Spleen (tissue), 11 donors: ENCODE measurements around the gene CTSE. TPM values are rescaled to one million over a fixed set of nuclear protein-coding genes. Genes with fewer than 3 reads are reported as not detected.

Experiments
- DNase-seq: peaks from one replicate; pipeline ENCODE4 v3.0.0-alpha.2; 2020
- H3K27ac ChIP-seq, 8 donors: fragments of 200-600 bp; sonication (generic) in 7 of 8; 1 replicate in 4 of 8; 2 replicates in 4 of 8; pipeline versions ENCODE4 v1.5.0 to v1.8.0; 2016 to 2021; ENCODE audit warnings: inconsistent platforms in 4 of 8, mild to moderate bottlenecking in 4 of 8, moderate library complexity in 1 of 8
- H3K27me3 ChIP-seq, 7 donors: fragments of 200-600 bp; sonication (generic) in 6 of 7; replicated peaks in 1 of 7; 1 replicate in 4 of 7; 2 replicates in 3 of 7; pipeline versions ENCODE4 v1.5.0 to v1.8.0; 2016 to 2021; ENCODE audit warnings: inconsistent platforms in 3 of 7, mild to moderate bottlenecking in 1 of 7
- H3K36me3 ChIP-seq, 6 donors: fragments of 200-600 bp; sonication (generic) in 5 of 6; 1 replicate in 4 of 6; 2 replicates in 2 of 6; pipeline versions ENCODE4 v1.5.0 to v1.8.0; 2016 to 2021; ENCODE audit warnings: inconsistent platforms in 2 of 6
- H3K4me1 ChIP-seq, 6 donors: fragments of 200-600 bp; sonication (generic) in 5 of 6; 1 replicate in 3 of 6; 2 replicates in 3 of 6; pipeline versions ENCODE4 v1.5.0 to v1.8.0; 2016 to 2021; ENCODE audit warnings: inconsistent platforms in 3 of 6
- H3K4me3 ChIP-seq, 8 donors: fragments of 200-600 bp; sonication (generic) in 7 of 8; 1 replicate in 4 of 8; 2 replicates in 4 of 8; pipeline versions ENCODE4 v1.5.0 to v1.8.0; 2016 to 2021; ENCODE audit warnings: inconsistent platforms in 4 of 8, mild to moderate bottlenecking in 4 of 8, moderate library complexity in 2 of 8
- H3K9me3 ChIP-seq, 8 donors: fragments of 200-600 bp; sonication (generic) in 7 of 8; 1 replicate in 4 of 8; 2 replicates in 4 of 8; pipeline versions ENCODE4 v1.5.0 to v1.8.0; 2016 to 2021; ENCODE audit warnings: inconsistent platforms in 4 of 8
- POLR2A ChIP-seq, 3 donors: fragments of 450-650 bp; IDR thresholded peaks; one replicate each; pipeline ENCODE4 v1.5.1; 2017; ENCODE audit warnings: antibody characterized with exemption in 3 of 3, mild to moderate bottlenecking in 1 of 3
- POLR2AphosphoS5 ChIP-seq, 3 donors: sonication (generic); formaldehyde crosslinking; IDR thresholded peaks; one replicate each; pipeline ENCODE4 v1.5.1; 2017; ENCODE audit warnings: antibody characterized with exemption in 3 of 3
- WGBS, 5 donors: extraction: QIAGEN DNeasy Blood & Tissue Kit in 3 of 5; methylation state at CpG; one replicate each; pipeline versions ENCODE4 v1.1.5 to v1.1.7; 2013 to 2018; 5-methylcytosine and 5-hydroxymethylcytosine counted together
- intact Hi-C: fragments of 100-400 bp; cut with DNase I; formaldehyde crosslinking; loops from one replicate; pipeline ENCODE4 v1.15.0; 2023; ENCODE audit warnings: low total_unique reads
- polyA plus RNA-seq, 3 donors: library from polyadenylated mRNA; stranded (reverse); fragments of 200-250 nt; gene quantifications; one replicate each; pipeline ENCODE4 v1.2.1, GENCODE V29; 2013
- total RNA-seq, 7 donors: library from RNA; depleted of rRNA in 3 of 7; stranded (reverse); fragments of >200 nt in 3 of 7; fragmentation: NEBNext Ultra II Directional in 4 of 7; extraction: Animal tissue kit (Norgen Biotek cat#: 25700) in 4 of 7; gene quantifications; one replicate each; pipeline versions ENCODE4 v1.1.0 to v1.2.1, GENCODE V29; 2016 to 2021
- TF ChIP-seq, protein P1 (sequence below), 11 experiments: fragments of 200-600 bp in 7 of 11; fragments of 450-650 bp in 4 of 11; sonication (generic) in 4 of 11; IDR thresholded peaks in 8 of 11; conservative IDR thresholded peaks in 3 of 11; 1 replicate in 7 of 11; 2 replicates in 4 of 11; pipeline versions ENCODE4 v1.4.0 to v1.8.0; 2016 to 2021; ENCODE audit warnings: antibody characterized with exemption in 11 of 11, inconsistent platforms in 4 of 11, mild to moderate bottlenecking in 1 of 11
- donor health status: healthy with polysubstance abuse.
- donor health status: DM: no; HTN: no; CAD: no; lungs with moderate emphysema.
- donor health status: DM: no; HTN: no; CAD: no.
- donor health status: Bipolar disorder and iron deficiency.
- donor health status: healthy.
- donor health status: DM: no; HTN: no; CAD: no.
- donor health status: DM: yes; HTN: yes; CAD: no.

The CTSE gene
- total and polyA plus RNA-seq, 10 donors: 0.06 to 0.66 (median 0.11) TPM; not detected in 5

DNA sequence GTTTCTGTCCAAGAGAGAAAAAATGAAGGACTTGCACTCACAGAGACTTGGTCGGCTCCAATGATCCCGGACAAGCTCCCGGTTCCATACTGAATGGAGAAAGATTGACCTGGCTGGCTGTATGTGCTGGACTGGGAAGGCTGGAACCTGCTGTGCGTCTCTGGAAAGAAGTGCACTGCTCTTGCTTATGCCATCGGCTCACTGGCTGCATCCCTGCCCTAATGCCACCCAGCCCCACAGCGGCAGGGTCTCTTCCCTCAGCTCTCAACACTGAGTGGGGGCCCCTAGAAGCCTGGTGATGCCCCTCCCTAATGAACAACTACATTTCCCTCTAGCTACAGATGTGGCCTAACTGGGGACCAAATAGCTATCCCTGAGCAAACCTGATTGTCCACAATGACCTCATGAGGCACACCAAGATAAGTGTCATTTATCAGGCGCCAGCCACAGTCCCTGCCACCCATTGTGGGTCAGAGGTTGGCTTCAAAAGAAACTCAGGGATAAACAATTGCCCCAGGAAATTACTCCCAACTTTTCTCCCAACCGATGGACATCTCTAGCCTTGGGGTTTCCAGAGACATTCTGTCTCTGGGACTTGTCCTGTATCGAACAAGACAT is 2.6 kb downstream of the CTSE start:
- H3K4me1 ChIP-seq: no peaks in the 10 kb centered on the region
- TF ChIP-seq, protein P1, sequence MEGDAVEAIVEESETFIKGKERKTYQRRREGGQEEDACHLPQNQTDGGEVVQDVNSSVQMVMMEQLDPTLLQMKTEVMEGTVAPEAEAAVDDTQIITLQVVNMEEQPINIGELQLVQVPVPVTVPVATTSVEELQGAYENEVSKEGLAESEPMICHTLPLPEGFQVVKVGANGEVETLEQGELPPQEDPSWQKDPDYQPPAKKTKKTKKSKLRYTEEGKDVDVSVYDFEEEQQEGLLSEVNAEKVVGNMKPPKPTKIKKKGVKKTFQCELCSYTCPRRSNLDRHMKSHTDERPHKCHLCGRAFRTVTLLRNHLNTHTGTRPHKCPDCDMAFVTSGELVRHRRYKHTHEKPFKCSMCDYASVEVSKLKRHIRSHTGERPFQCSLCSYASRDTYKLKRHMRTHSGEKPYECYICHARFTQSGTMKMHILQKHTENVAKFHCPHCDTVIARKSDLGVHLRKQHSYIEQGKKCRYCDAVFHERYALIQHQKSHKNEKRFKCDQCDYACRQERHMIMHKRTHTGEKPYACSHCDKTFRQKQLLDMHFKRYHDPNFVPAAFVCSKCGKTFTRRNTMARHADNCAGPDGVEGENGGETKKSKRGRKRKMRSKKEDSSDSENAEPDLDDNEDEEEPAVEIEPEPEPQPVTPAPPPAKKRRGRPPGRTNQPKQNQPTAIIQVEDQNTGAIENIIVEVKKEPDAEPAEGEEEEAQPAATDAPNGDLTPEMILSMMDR (IDR thresholded peaks at IDR 0.05 in 8 of 11, conservative IDR thresholded peaks at IDR 0.05 in 3 of 11): no peak
- no peak for TF ChIP-seq POLR2AphosphoS5 (IDR thresholded peaks at IDR 0.05)
- TF ChIP-seq POLR2A (IDR thresholded peaks at IDR 0.05): no peak
- no peak for DNase-seq
- H3K27me3 ChIP-seq: peaks cover 0 to 9% (median 0%) of the 10 kb centered on the region in 7 donors
- H3K4me3 ChIP-seq: no peak overlapping the region
- intact Hi-C loops: no loop called here
- H3K36me3 ChIP-seq: no peaks in the 10 kb centered on the region
- H3K27ac ChIP-seq: no peak overlapping the region
- H3K9me3 ChIP-seq: no peaks in the 10 kb centered on the region
- 91 to 95% (median 94%) methylated on average over 9 of the region's 9 CpGs for WGBS, 5 donors

GRCh38 chr1:206020393-206021007 is 3.2 kb downstream of the CTSE start:
- Histone ChIP-seq H3K36me3 (no peaks in the 10 kb centered on the region), H3K27ac (no peak overlapping the region), H3K27me3 (peaks cover 0 to 9% (median 0%) of the 10 kb centered on the region in 7 donors), H3K9me3 (no peaks in the 10 kb centered on the region), H3K4me3 (no peak overlapping the region), H3K4me1 (no peaks in the 10 kb centered on the region)
- no peak for DNase-seq
- TF ChIP-seq POLR2AphosphoS5 (IDR thresholded peaks at IDR 0.05) (no peak), POLR2A (IDR thresholded peaks at IDR 0.05) (no peak)
- TF ChIP-seq, protein P1 (IDR thresholded peaks at IDR 0.05 in 8 of 11, conservative IDR thresholded peaks at IDR 0.05 in 3 of 11): no peak
- WGBS, 5 donors: 70 to 90% (median 81%) methylated on average over 4 of the region's 4 CpGs
- intact Hi-C loops: no loop called here

DNA sequence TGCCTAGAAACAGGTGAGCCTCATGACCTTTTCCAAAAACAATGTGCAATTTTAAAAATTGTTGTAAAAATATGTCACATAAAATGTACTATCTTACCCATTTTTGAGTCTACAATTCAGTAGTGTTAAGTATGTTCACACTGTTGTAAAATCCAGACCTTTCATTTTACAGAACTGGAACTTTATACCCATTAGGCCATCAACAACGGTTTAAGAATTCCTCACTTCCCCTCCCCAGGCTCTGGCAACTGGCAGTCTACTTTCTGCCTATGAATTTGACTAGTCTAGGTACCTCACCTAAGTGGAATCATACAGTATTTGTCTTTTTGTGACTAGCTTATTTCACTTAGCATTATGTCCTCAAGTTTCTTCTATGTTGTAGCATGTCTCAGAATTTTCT is 8.6 kb downstream of the CTSE start:
- intact Hi-C loops: no loop called here
- H3K4me1 ChIP-seq: peaks cover 0 to 22% (median 20%) of the 10 kb centered on the region in 6 donors
- TF ChIP-seq, protein P1 (IDR thresholded peaks at IDR 0.05 in 8 of 11, conservative IDR thresholded peaks at IDR 0.05 in 3 of 11): no peak
- TF ChIP-seq POLR2A (IDR thresholded peaks at IDR 0.05): no peak
- TF ChIP-seq POLR2AphosphoS5 (IDR thresholded peaks at IDR 0.05): no peak
- no peak for DNase-seq
- 33 to 57% (median 41%) methylated on average over 1 of the region's 1 CpG for WGBS, 5 donors
- no peak overlapping the region for H3K27ac ChIP-seq
- H3K9me3 ChIP-seq: no peaks in the 10 kb centered on the region
- no peaks in the 10 kb centered on the region for H3K27me3 ChIP-seq
- no peaks in the 10 kb centered on the region for H3K36me3 ChIP-seq
- H3K4me3 ChIP-seq: no peak overlapping the region

- Histone ChIP-seq H3K9me3 (no peaks in the 10 kb centered on the region), H3K4me1 (peaks cover 0 to 22% (median 20%) of the 10 kb centered on the region in 6 donors), H3K27me3 (no peaks in the 10 kb centered on the region), H3K27ac (no peak overlapping the region), H3K36me3 (no peaks in the 10 kb centered on the region), H3K4me3 (no peak overlapping the region)
- intact Hi-C loops: no loop called here
- TF ChIP-seq, protein P1 (IDR thresholded peaks at IDR 0.05 in 8 of 11, conservative IDR thresholded peaks at IDR 0.05 in 3 of 11): no peak
- TF ChIP-seq POLR2AphosphoS5 (IDR thresholded peaks at IDR 0.05) (no peak), POLR2A (IDR thresholded peaks at IDR 0.05) (no peak)
- no peak for DNase-seq
- WGBS, 5 donors: 64 to 83% (median 73%) methylated on average over 5 of the region's 5 CpGs
These were observed 9.1 kb downstream of the CTSE start for GRCh38 chr1:206014601-206015000.
